ENCODE results near the gene CBFB. TPM values are rescaled to one million over a fixed set of nuclear protein-coding genes. Genes with fewer than 3 reads are reported as not detected.
A peak's percentile ranks its signal among the peaks of the same experiment; 100 is the strongest.

CBFB gene
- total RNA-seq, 1 donor from 2014 or later = 60.3 TPM

DNA sequence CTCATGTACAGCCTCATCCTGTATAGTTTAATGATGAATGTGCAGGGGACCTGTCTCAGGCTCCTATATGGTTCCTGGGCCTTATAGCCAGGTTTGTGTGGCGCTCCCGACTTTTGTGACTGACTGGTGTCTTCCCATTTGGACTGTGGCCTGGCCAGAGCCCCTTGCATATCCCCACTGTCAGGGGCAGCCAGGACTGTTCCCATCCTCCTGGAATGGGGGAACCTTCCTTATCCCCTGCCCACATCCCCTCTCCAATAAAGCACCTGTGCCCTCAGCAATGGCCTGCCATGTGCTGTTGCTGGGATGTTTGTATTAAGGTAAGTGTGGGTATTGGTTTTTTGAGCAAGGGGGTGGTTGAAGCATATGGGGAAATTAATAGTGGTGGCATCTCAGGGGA lies 119.3 kb downstream of the CBFB start:
- intact Hi-C loops (cut with DNase I) = no loop called here
- no peak for ATAC-seq
- DNase-seq (ENCODE audit: low spot score) = peak; percentile 28

GRCh38 chr16:67148656-67149275 lies 119.8 kb downstream of the CBFB start:
- intact Hi-C loops (cut with DNase I) = no loop called here
- ATAC-seq (no peak), DNase-seq (ENCODE audit: low spot score) (peak; percentile 44)

GRCh38 chr16:67149276-67150046 lies 120.5 kb downstream of the CBFB start:
- no peak for ATAC-seq
- DNase-seq (ENCODE audit: low spot score) = peak; percentile 60
- intact Hi-C loops (cut with DNase I) = no loop called here

DNA sequence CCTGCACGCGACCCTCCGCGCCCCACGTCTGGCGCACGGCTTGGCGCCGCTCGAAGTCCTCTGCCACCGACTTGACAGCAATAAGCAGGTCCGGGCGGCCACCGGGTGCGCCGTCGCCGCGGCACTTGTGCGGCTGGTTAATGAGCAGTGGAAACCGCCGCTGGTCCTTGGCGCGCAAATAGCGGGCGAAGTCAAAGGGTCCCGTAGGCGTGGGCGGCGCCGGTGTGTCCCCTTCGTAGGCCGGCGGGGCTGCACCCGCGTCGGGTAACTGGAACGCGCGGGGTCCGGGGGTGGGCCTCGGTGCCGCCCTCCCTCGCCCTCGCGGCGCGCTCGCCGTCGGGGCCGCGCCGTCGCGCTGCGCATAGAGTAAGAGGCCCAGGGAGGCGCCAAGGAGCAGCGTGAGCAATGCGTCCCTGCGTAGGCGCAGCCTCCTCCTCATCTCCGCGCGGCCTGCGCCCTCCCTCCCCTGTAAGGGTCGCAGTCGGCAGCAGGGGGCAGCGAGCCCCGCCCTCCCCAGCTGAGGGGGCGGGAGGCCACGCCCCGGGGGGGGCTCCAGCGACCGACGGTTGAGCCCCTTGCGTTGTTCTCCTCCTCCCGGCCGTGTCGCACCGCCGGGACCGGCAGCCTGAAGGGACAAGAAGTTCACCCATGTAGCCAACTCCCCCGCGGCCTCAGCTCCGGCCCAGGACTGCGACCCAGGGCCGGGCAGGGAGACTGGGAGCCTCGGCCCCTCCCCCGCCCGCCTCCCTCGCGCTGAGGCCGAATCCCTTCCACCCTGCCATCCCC lies 121.3 kb downstream of the CBFB start:
- peak; percentile 64 for ATAC-seq

More for the DNA sequence above, 121.3 kb downstream of the CBFB start:
- no peak for DNase-seq (ENCODE audit: low spot score)
- intact Hi-C loops (cut with DNase I) = no loop called here

Other genes starting within 250 kb of the CBFB start
- 0.58 TPM for gene TERB1, start 227.6 kb upstream of the CBFB start, total RNA-seq
- gene NAE1, start 198.2 kb upstream of the CBFB start, total RNA-seq = 60.6 TPM
- gene CA7, start 184.7 kb upstream of the CBFB start, total RNA-seq = not detected
- gene PDP2, start 148.6 kb upstream of the CBFB start, total RNA-seq = 17.6 TPM
- not detected for gene CDH16, start 110.3 kb upstream of the CBFB start, total RNA-seq
- 6.2 TPM for gene RRAD, start 103.6 kb upstream of the CBFB start, total RNA-seq
- 69.7 TPM for gene CIAO2B, start 94.7 kb upstream of the CBFB start, total RNA-seq
- gene CES2, start 93.6 kb upstream of the CBFB start, total RNA-seq = 27.8 TPM
- 0.71 TPM for gene CES3, start 67.9 kb upstream of the CBFB start, total RNA-seq
- gene CES4A, start 40.6 kb upstream of the CBFB start, total RNA-seq = 13.2 TPM
- 13.2 TPM for gene PHAF1, start 80.8 kb downstream of the CBFB start, total RNA-seq
- gene B3GNT9, start 121.8 kb downstream of the CBFB start, total RNA-seq = 13.9 TPM
- 11.3 TPM for gene TRADD, start 130.8 kb downstream of the CBFB start, total RNA-seq
- 10.1 TPM for gene FBXL8, start 130.8 kb downstream of the CBFB start, total RNA-seq
- 123 TPM for gene HSF4, start 135.6 kb downstream of the CBFB start, total RNA-seq
- gene NOL3, start 141.4 kb downstream of the CBFB start, total RNA-seq = 37.9 TPM
- 25.7 TPM for gene MATCAP1, start 154.8 kb downstream of the CBFB start, total RNA-seq
- 1.3 TPM for gene EXOC3L1, start 161.0 kb downstream of the CBFB start, total RNA-seq
- gene E2F4, start 163.0 kb downstream of the CBFB start, total RNA-seq = 45.0 TPM
- gene ELMO3, start 170.0 kb downstream of the CBFB start, total RNA-seq = 2.0 TPM
- 24.6 TPM for gene TMEM208, start 198.0 kb downstream of the CBFB start, total RNA-seq
- gene FHOD1, start 218.3 kb downstream of the CBFB start, total RNA-seq = 35.3 TPM
- 1.2 TPM for gene SLC9A5, start 219.8 kb downstream of the CBFB start, total RNA-seq